Measurements from ENCODE around the gene ASGR1. TPM values are rescaled to one million over a fixed set of nuclear protein-coding genes. Genes with fewer than 3 reads are reported as not detected.

The ASGR1 gene
- total RNA-seq, 2 donors from 2014 or later: 6.8 to 14.2 TPM

GRCh38 chr17:7216242-7217112, 37.3 kb upstream of the ASGR1 start:
- H3K4me3 ChIP-seq (ENCODE audit: low read length): peak overlapping the region; percentile 78
- no peaks in the 10 kb centered on the region for H3K9me3 Mint-ChIP-seq
- peaks cover 5% of the 10 kb centered on the region for H3K36me3 Mint-ChIP-seq (ENCODE audit: low read depth)
- 24 to 60% methylated on average over 1 to 7 of the region's 7 CpGs for WGBS, 2 experiments (ENCODE audit: insufficient coverage in 1 of 2, insufficient read length in 1 of 2)
- H3K4me1 Mint-ChIP-seq: peaks cover 55% of the 10 kb centered on the region
- no peak overlapping the region for H3K9ac ChIP-seq (ENCODE audit: extremely low read depth, low read length, poor library complexity, severe bottlenecking)
- peaks cover 4% of the 10 kb centered on the region for H3K27me3 Mint-ChIP-seq (ENCODE audit: insufficient read depth)
- H3K27me3 ChIP-seq (ENCODE audit: control insufficient read depth, insufficient read depth, low read length, poor library complexity, severe bottlenecking): no peaks in the 10 kb centered on the region
- H3K27ac Mint-ChIP-seq: peak overlapping the region; percentile 93
- peak overlapping the region; percentile 64 for H3K27ac ChIP-seq (ENCODE audit: low read depth, low read length)
- H3K4me3 Mint-ChIP-seq: peak overlapping the region; percentile 58
- H3K36me3 ChIP-seq (ENCODE audit: control insufficient read depth, insufficient read depth, low read length): peaks cover 5% of the 10 kb centered on the region
- no peaks in the 10 kb centered on the region for H3K9me3 ChIP-seq (ENCODE audit: control insufficient read depth, low read length)
- no peak for DNase-seq
- TF ChIP-seq, protein P1, sequence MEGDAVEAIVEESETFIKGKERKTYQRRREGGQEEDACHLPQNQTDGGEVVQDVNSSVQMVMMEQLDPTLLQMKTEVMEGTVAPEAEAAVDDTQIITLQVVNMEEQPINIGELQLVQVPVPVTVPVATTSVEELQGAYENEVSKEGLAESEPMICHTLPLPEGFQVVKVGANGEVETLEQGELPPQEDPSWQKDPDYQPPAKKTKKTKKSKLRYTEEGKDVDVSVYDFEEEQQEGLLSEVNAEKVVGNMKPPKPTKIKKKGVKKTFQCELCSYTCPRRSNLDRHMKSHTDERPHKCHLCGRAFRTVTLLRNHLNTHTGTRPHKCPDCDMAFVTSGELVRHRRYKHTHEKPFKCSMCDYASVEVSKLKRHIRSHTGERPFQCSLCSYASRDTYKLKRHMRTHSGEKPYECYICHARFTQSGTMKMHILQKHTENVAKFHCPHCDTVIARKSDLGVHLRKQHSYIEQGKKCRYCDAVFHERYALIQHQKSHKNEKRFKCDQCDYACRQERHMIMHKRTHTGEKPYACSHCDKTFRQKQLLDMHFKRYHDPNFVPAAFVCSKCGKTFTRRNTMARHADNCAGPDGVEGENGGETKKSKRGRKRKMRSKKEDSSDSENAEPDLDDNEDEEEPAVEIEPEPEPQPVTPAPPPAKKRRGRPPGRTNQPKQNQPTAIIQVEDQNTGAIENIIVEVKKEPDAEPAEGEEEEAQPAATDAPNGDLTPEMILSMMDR (conservative IDR thresholded peaks at IDR 0.05): no peak
- H3K4me1 ChIP-seq (ENCODE audit: control insufficient read depth, insufficient read depth, low read length): peaks cover 16% of the 10 kb centered on the region

GRCh38 chr17:7215652-7216180, 36.5 kb upstream of the ASGR1 start:
- Mint-ChIP-seq H3K36me3 (ENCODE audit: low read depth) (no peaks in the 10 kb centered on the region), H3K9me3 (no peaks in the 10 kb centered on the region), H3K27ac (peak overlapping the region; percentile 99), H3K4me1 (peaks cover 48% of the 10 kb centered on the region), H3K27me3 (ENCODE audit: insufficient read depth) (peaks cover 4% of the 10 kb centered on the region), H3K4me3 (peak overlapping the region; percentile 58)
- WGBS, 2 experiments (ENCODE audit: insufficient coverage in 1 of 2, insufficient read length in 1 of 2): 15 to 30% methylated on average over 4 to 7 of the region's 10 CpGs
- no peaks in the 10 kb centered on the region for H3K36me3 ChIP-seq (ENCODE audit: control insufficient read depth, insufficient read depth, low read length)
- TF ChIP-seq, protein P1 (conservative IDR thresholded peaks at IDR 0.05): no peak
- H3K27ac ChIP-seq (ENCODE audit: low read depth, low read length): peak overlapping the region; percentile 95
- H3K9ac ChIP-seq (ENCODE audit: extremely low read depth, low read length, poor library complexity, severe bottlenecking): no peak overlapping the region
- H3K4me3 ChIP-seq (ENCODE audit: low read length): peak overlapping the region; percentile 78
- H3K27me3 ChIP-seq (ENCODE audit: control insufficient read depth, insufficient read depth, low read length, poor library complexity, severe bottlenecking): no peaks in the 10 kb centered on the region
- H3K4me1 ChIP-seq (ENCODE audit: control insufficient read depth, insufficient read depth, low read length): peaks cover 14% of the 10 kb centered on the region
- no peaks in the 10 kb centered on the region for H3K9me3 ChIP-seq (ENCODE audit: control insufficient read depth, low read length)
- peak; percentile 84 for DNase-seq

DNA sequence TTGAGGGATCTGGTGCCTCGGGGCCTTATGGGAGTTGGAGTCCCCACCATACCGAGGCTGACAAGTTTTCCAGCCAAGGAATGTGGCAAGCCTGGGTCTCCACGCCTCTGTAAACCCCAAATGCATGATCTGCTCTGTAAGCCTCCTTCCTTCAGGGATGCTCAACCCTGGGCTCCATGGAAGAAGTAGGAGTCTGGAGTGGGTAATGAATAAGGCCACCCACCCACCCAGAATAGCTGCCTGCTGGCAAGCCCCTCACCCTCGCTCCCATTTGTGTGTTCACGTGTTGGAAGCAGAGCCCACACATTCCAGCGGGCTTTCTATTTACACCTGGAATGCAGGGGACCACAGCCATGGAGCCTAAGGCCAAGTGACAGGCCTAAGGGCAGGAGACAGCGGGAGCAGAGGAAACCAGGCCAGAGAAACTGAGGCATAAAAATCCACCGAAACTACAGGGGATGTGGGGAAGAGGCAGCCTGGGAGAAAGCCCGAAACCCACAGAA, 36.0 kb upstream of the ASGR1 start:
- TF ChIP-seq, protein P1 (conservative IDR thresholded peaks at IDR 0.05): no peak
- H3K36me3 Mint-ChIP-seq (ENCODE audit: low read depth): no peaks in the 10 kb centered on the region
- H3K27me3 Mint-ChIP-seq (ENCODE audit: insufficient read depth): peaks cover 4% of the 10 kb centered on the region
- Histone ChIP-seq H3K4me3 (ENCODE audit: low read length) (peak overlapping the region; percentile 76), H3K9me3 (ENCODE audit: control insufficient read depth, low read length) (no peaks in the 10 kb centered on the region), H3K4me1 (ENCODE audit: control insufficient read depth, insufficient read depth, low read length) (peaks cover 14% of the 10 kb centered on the region), H3K36me3 (ENCODE audit: control insufficient read depth, insufficient read depth, low read length) (no peaks in the 10 kb centered on the region), H3K27me3 (ENCODE audit: control insufficient read depth, insufficient read depth, low read length, poor library complexity, severe bottlenecking) (no peaks in the 10 kb centered on the region), H3K9ac (ENCODE audit: extremely low read depth, low read length, poor library complexity, severe bottlenecking) (no peak overlapping the region), H3K27ac (ENCODE audit: low read depth, low read length) (peak overlapping the region; percentile 95)
- DNase-seq: no peak
- no peaks in the 10 kb centered on the region for H3K9me3 Mint-ChIP-seq
- H3K4me1 Mint-ChIP-seq: peaks cover 44% of the 10 kb centered on the region
- H3K4me3 Mint-ChIP-seq: peak overlapping the region; percentile 58
- peak overlapping the region; percentile 99 for H3K27ac Mint-ChIP-seq
- 0 to 10% methylated on average over 4 to 9 of the region's 9 CpGs for WGBS, 2 experiments (ENCODE audit: insufficient coverage in 1 of 2, insufficient read length in 1 of 2)

Data from endodermal cell (in vitro differentiated cells).